Airway epithelial cell (primary cell): ENCODE data around the gene ZNF722. TPM values are rescaled to one million over a fixed set of nuclear protein-coding genes. Genes with fewer than 3 reads are reported as not detected.

Experiments
- total RNA-seq: library from RNA; depleted of rRNA; stranded (reverse); fragments of >200 nt; gene quantifications from 2 replicates; pipeline ENCODE4 v1.2.3, GENCODE V29; 2015

ZNF722 gene
- not detected in 2 replicates for total RNA-seq

DNA sequence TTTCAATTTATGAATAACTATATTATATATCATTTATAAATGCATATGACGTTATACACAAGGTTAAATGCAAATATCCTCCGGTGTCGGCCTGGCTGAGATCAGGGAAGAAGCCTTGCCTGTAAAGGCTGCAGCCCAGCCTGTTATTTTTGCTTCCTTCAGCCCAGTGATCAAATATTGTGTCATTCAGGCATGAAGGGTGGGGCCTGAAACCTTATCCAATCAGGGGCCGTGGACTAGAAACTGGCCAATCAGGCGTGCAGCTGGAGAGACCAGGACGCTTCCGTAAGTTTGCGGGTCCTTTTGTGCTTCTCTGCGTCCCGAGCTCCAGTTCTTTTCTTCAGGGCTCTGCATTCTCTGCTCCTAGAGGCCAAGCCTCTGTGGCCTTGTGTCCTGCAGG, at the start of gene ZNF722:
Gene ZNF722, plus strand, starts transcription at position 301 of the 400 bp plus-strand sequence. CDS start 113 bp downstream, outside the sequence.

GRCh38 chr7:64045301-64046040, 46.8 kb downstream of the ZNF722 start, which contains the start of gene ZNF727:
Gene ZNF727 (plus strand): TSS chr7:64045434. CDS start chr7:64045622, 188 bp downstream.

Other genes with a start within 250 kb of the ZNF722 start
- not detected in 2 replicates for gene ZNF727, start 46.6 kb downstream of the ZNF722 start, total RNA-seq
- not detected in 2 replicates for gene ZNF735, start 208.4 kb downstream of the ZNF722 start, total RNA-seq
- not detected in 2 replicates for gene ZNF679, start 229.6 kb downstream of the ZNF722 start, total RNA-seq